H9 (cell line): ENCODE results near the gene CELF1. TPM values are rescaled to one million over a fixed set of nuclear protein-coding genes. Genes with fewer than 3 reads are reported as not detected.

ENCODE experiments used
- DNase-seq: peaks from one replicate; pipeline ENCODE4 v3.0.0-alpha.2; 2017
- H2AFZ ChIP-seq: one replicate; pipeline ENCODE4 v1.6.1; 2013; ENCODE audit warnings: mild to moderate bottlenecking, low read length, control low read depth, moderate library complexity
- H2AK5ac ChIP-seq: 2 replicates; pipeline ENCODE4 v1.6.1; 2013; ENCODE audit warnings: low read length, control low read depth, mixed read lengths; ENCODE audit not compliant: insufficient read length
- H2BK120ac ChIP-seq: one replicate; pipeline ENCODE4 v1.6.1; 2013; ENCODE audit warnings: low read depth, mild to moderate bottlenecking, low read length, control low read depth, inconsistent platforms; ENCODE audit not compliant: poor library complexity, severe bottlenecking
- H2BK12ac ChIP-seq: 2 replicates; pipeline ENCODE4 v1.6.1; 2013; ENCODE audit warnings: low read length, control low read depth, mixed read lengths, low read depth; ENCODE audit not compliant: insufficient read length
- H2BK15ac ChIP-seq: 2 replicates; pipeline ENCODE4 v1.6.1; 2013; ENCODE audit warnings: low read depth, low read length, control low read depth
- H2BK20ac ChIP-seq: one replicate; pipeline ENCODE4 v1.6.1; 2013; ENCODE audit warnings: low read depth, mild to moderate bottlenecking, low read length, control low read depth, inconsistent platforms; ENCODE audit not compliant: poor library complexity, severe bottlenecking
- H2BK5ac ChIP-seq: 2 replicates; pipeline ENCODE4 v1.6.1; 2013; ENCODE audit warnings: low read length, control low read depth, mixed read lengths; ENCODE audit not compliant: insufficient read length
- H3K14ac ChIP-seq: 2 replicates; pipeline ENCODE4 v1.6.1; 2013; ENCODE audit warnings: low read length, control low read depth; ENCODE audit not compliant: insufficient read depth
- H3K18ac ChIP-seq: 2 replicates; pipeline ENCODE4 v1.6.1; 2013; ENCODE audit warnings: low read depth, mild to moderate bottlenecking, mixed read lengths, low read length, control low read depth; ENCODE audit not compliant: insufficient read length
- H3K23ac ChIP-seq: 2 replicates; pipeline ENCODE4 v1.6.1; 2013; ENCODE audit warnings: low read length, control low read depth, mixed read lengths, low read depth; ENCODE audit not compliant: insufficient read length
- H3K23me2 ChIP-seq: 2 replicates; pipeline ENCODE4 v1.6.1; 2013; ENCODE audit warnings: low read depth, mild to moderate bottlenecking, mixed read lengths, low read length, control low read depth; ENCODE audit not compliant: insufficient read length, poor library complexity, severe bottlenecking
- H3K27ac ChIP-seq: 2 replicates; pipeline ENCODE4 v1.5.1; 2013; ENCODE audit warnings: low read length, control low read depth, mixed read lengths, low read depth; ENCODE audit not compliant: insufficient read length
- H3K27me3 ChIP-seq: 2 replicates; pipeline ENCODE4 v1.6.1; 2013; ENCODE audit warnings: low read length, control low read depth, inconsistent platforms; ENCODE audit not compliant: insufficient read depth
- H3K4ac ChIP-seq: 2 replicates; pipeline ENCODE4 v1.6.1; 2013; ENCODE audit warnings: low read depth, mild to moderate bottlenecking, control low read depth, inconsistent platforms, low read length, moderate library complexity
- H3K4me1 ChIP-seq: 2 replicates; pipeline ENCODE4 v1.6.1; 2013; ENCODE audit warnings: low read length, control low read depth, inconsistent platforms; ENCODE audit not compliant: insufficient read depth
- H3K4me2 ChIP-seq: 2 replicates; pipeline ENCODE4 v1.6.1; 2013; ENCODE audit warnings: low read length, control low read depth, mixed read lengths; ENCODE audit not compliant: insufficient read length, insufficient read depth
- H3K56ac ChIP-seq: 2 replicates; pipeline ENCODE4 v1.6.1; 2013; ENCODE audit warnings: low read depth, mild to moderate bottlenecking, mixed read lengths, low read length, control low read depth; ENCODE audit not compliant: insufficient read length
- H3K79me1 ChIP-seq: 2 replicates; pipeline ENCODE4 v1.6.1; 2013; ENCODE audit warnings: low read depth, mild to moderate bottlenecking, moderate library complexity, low read length, control low read depth, inconsistent platforms; ENCODE audit not compliant: insufficient read depth, poor library complexity, severe bottlenecking
- H3K79me2 ChIP-seq: 2 replicates; pipeline ENCODE4 v1.6.1; 2013; ENCODE audit warnings: low read length, control low read depth, inconsistent platforms; ENCODE audit not compliant: insufficient read depth
- H3K9ac ChIP-seq: 2 replicates; pipeline ENCODE4 v1.6.1; 2013; ENCODE audit warnings: low read length, control low read depth, mixed read lengths; ENCODE audit not compliant: insufficient read length; ENCODE audit errors: extremely low read depth
- H3K9me3 ChIP-seq: one replicate; pipeline ENCODE4 v1.6.1; 2013; ENCODE audit warnings: low read depth, low read length, inconsistent platforms; ENCODE audit not compliant: control insufficient read depth
- H3T11ph ChIP-seq: one replicate; pipeline ENCODE4 v1.6.1; 2013; ENCODE audit warnings: mild to moderate bottlenecking, low read length, control low read depth, inconsistent platforms
- H4K20me1 ChIP-seq: one replicate; pipeline ENCODE4 v1.6.1; 2013; ENCODE audit not compliant: control insufficient read depth, insufficient read length, insufficient read depth
- H4K5ac ChIP-seq: 2 replicates; pipeline ENCODE4 v1.6.1; 2013; ENCODE audit warnings: low read depth, mild to moderate bottlenecking, mixed read lengths, low read length, control low read depth; ENCODE audit not compliant: insufficient read length
- H4K8ac ChIP-seq: replicated peaks from 2 replicates; pipeline ENCODE4 v1.6.1; 2013; ENCODE audit warnings: low read length, control low read depth, mixed read lengths, low read depth; ENCODE audit not compliant: insufficient read length
- H4K91ac ChIP-seq: 2 replicates; pipeline ENCODE4 v1.6.1; 2013; ENCODE audit warnings: low read depth, mild to moderate bottlenecking, moderate library complexity, mixed read lengths, low read length, control low read depth; ENCODE audit not compliant: insufficient read length
- H3K27ac Mint-ChIP-seq, 3 experiments: 2 replicates in 2 of 3; 3 replicates in 1 of 3; pipeline ENCODE4 v1.8.0; 2020 to 2021; ENCODE audit warnings: mixed read lengths in 3 of 3, mild to moderate bottlenecking in 1 of 3, moderate library complexity in 1 of 3
- H3K27me3 Mint-ChIP-seq: 2 replicates; pipeline ENCODE4 v1.8.0; 2021; ENCODE audit warnings: low read depth, mild to moderate bottlenecking, moderate library complexity, mixed read lengths
- H3K36me3 Mint-ChIP-seq, 3 experiments: 2 replicates in 2 of 3; 3 replicates in 1 of 3; pipeline ENCODE4 v1.8.0; 2020 to 2021; ENCODE audit warnings: low read depth in 3 of 3, mixed read lengths in 3 of 3; ENCODE audit not compliant: insufficient read depth in 1 of 3
- H3K4me1 Mint-ChIP-seq, 2 experiments: 2 replicates each; pipeline ENCODE4 v1.8.0; 2020; ENCODE audit warnings: mixed read lengths in 2 of 2
- H3K4me3 Mint-ChIP-seq, 2 experiments: 2 replicates in 1 of 2; 3 replicates in 1 of 2; pipeline ENCODE4 v1.8.0; 2020 to 2021; ENCODE audit warnings: mild to moderate bottlenecking in 2 of 2, mixed read lengths in 2 of 2, moderate library complexity in 1 of 2
- H3K9me3 Mint-ChIP-seq, 2 experiments: 2 replicates in 1 of 2; 3 replicates in 1 of 2; pipeline ENCODE4 v1.8.0; 2020; ENCODE audit warnings: mild to moderate bottlenecking in 2 of 2, mixed read lengths in 2 of 2, moderate library complexity in 1 of 2
- WGBS: extraction: QIAGEN DNeasy Blood & Tissue Kit; methylation state at CpG from one replicate; pipeline ENCODE4 v1.1.7; 2013; ENCODE audit warnings: missing lambda C conversion rate, low lambda C conversion rate, mixed read lengths; ENCODE audit not compliant: insufficient read length; ENCODE audit errors: extremely low coverage; 5-methylcytosine and 5-hydroxymethylcytosine counted together
- total RNA-seq: library from RNA; stranded (reverse); gene quantifications from 2 replicates; pipeline ENCODE4 v1.2.1, GENCODE V29; 2021
- TF ChIP-seq, protein P1 (sequence below): fragments of 200-600 bp; sonication (generic); conservative IDR thresholded peaks from 3 replicates; pipeline ENCODE4 v1.8.0; 2021; ENCODE audit warnings: antibody characterized with exemption, mild to moderate bottlenecking

CELF1 gene
- total RNA-seq, 1 experiment from 2014 or later: 211 TPM

GRCh38 chr11:47417712-47418111 is 135.2 kb downstream of the CELF1 start:
- no peak overlapping the region for H2AK5ac ChIP-seq
- H2AFZ ChIP-seq: no peak overlapping the region
- no CpG with 5 or more reads among the region's 6 CpGs for WGBS
- no peak overlapping the region for H3K4me2 ChIP-seq
- H3K9ac ChIP-seq: no peak overlapping the region
- H3K14ac ChIP-seq: no peak overlapping the region
- no peak overlapping the region for H2BK15ac ChIP-seq
- H3K79me1 ChIP-seq: no peaks in the 10 kb centered on the region
- no peaks in the 10 kb centered on the region for H3K79me2 ChIP-seq
- no peak overlapping the region for H4K91ac ChIP-seq
- no peak overlapping the region for H3K23ac ChIP-seq
- no peak overlapping the region for H3K4ac ChIP-seq
- no peak overlapping the region for H3K56ac ChIP-seq
- Mint-ChIP-seq H3K36me3 (peaks cover 35 to 69% (median 64%) of the 10 kb centered on the region in 3 experiments), H3K4me3 (no peak overlapping the region), H3K27me3 (no peaks in the 10 kb centered on the region), H3K27ac (no peak overlapping the region), H3K9me3 (no peaks in the 10 kb centered on the region), H3K4me1 (peaks cover 2 to 6% of the 10 kb centered on the region in 2 experiments; a peak in 2 of 4 replicates)
- H4K5ac ChIP-seq: no peak overlapping the region
- no peaks in the 10 kb centered on the region for H3K23me2 ChIP-seq
- H3T11ph ChIP-seq: no peak overlapping the region
- peaks cover 3% of the 10 kb centered on the region for H4K20me1 ChIP-seq
- no peaks in the 10 kb centered on the region for H3K4me1 ChIP-seq
- H2BK5ac ChIP-seq: no peak overlapping the region
- H2BK12ac ChIP-seq: no peak overlapping the region
- no peak overlapping the region for H2BK120ac ChIP-seq
- no peaks in the 10 kb centered on the region for H3K27me3 ChIP-seq
- no peak overlapping the region for H4K8ac ChIP-seq
- DNase-seq: no peak
- H3K27ac ChIP-seq: no peak overlapping the region
- H2BK20ac ChIP-seq: no peak overlapping the region
- TF ChIP-seq, protein P1, sequence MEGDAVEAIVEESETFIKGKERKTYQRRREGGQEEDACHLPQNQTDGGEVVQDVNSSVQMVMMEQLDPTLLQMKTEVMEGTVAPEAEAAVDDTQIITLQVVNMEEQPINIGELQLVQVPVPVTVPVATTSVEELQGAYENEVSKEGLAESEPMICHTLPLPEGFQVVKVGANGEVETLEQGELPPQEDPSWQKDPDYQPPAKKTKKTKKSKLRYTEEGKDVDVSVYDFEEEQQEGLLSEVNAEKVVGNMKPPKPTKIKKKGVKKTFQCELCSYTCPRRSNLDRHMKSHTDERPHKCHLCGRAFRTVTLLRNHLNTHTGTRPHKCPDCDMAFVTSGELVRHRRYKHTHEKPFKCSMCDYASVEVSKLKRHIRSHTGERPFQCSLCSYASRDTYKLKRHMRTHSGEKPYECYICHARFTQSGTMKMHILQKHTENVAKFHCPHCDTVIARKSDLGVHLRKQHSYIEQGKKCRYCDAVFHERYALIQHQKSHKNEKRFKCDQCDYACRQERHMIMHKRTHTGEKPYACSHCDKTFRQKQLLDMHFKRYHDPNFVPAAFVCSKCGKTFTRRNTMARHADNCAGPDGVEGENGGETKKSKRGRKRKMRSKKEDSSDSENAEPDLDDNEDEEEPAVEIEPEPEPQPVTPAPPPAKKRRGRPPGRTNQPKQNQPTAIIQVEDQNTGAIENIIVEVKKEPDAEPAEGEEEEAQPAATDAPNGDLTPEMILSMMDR: no peak
- no peak overlapping the region for H3K18ac ChIP-seq
- H3K9me3 ChIP-seq: no peaks in the 10 kb centered on the region
